Measurements from ENCODE around the gene ZFYVE19. TPM values are rescaled to one million over a fixed set of nuclear protein-coding genes. Genes with fewer than 3 reads are reported as not detected.
A peak's percentile ranks its signal among the peaks of the same experiment; 100 is the strongest.

ZFYVE19 gene
- total and polyA plus RNA-seq, 2 of the 13 experiments (the other 11 are each of a cell fraction or from before 2014, with no cell fraction given), result 23.3 to 44.0 TPM

DNA sequence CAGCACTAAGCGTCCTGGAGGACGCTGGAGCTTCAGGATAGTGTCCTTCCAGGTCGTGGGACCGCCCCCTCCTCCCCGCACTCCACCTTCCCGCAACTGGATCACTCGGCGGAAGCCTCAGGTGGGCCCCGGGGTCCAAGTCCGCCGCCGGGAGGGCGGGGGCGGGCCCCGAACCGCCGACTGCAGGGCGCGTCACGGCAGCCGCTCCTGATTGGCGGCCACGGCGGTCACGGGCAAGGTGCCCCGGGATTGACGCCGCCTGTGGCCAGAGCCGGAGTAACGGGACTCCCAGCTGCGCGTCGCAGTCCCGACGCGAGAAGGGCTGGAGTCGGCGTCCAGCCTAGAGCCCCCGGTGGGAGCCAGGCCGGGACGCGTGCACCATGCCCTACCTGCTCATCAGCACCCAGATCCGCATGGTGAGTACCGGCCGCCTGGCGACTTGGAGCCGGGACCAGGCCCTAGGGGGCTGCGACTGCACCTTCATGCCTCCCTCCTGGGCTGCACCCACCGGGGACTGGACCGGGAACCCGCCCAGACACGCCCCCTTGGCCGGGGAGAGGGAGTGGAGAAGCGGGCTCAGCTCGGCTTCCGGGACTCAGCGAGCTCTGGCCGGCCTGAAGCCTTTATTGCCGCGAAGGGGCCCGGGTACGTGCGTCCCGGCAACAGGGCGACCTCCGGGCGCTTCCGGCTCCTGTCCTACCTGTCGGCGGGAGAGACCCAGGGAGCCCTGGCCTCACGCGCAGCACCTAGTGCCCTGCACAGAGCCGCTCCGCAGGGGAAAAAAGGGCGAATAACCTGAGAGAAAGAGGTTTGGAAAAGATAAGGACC is 42.9 kb upstream of the ZFYVE19 start, which contains the start of gene GCHFR (continued):
- TF ChIP-seq, protein P1, sequence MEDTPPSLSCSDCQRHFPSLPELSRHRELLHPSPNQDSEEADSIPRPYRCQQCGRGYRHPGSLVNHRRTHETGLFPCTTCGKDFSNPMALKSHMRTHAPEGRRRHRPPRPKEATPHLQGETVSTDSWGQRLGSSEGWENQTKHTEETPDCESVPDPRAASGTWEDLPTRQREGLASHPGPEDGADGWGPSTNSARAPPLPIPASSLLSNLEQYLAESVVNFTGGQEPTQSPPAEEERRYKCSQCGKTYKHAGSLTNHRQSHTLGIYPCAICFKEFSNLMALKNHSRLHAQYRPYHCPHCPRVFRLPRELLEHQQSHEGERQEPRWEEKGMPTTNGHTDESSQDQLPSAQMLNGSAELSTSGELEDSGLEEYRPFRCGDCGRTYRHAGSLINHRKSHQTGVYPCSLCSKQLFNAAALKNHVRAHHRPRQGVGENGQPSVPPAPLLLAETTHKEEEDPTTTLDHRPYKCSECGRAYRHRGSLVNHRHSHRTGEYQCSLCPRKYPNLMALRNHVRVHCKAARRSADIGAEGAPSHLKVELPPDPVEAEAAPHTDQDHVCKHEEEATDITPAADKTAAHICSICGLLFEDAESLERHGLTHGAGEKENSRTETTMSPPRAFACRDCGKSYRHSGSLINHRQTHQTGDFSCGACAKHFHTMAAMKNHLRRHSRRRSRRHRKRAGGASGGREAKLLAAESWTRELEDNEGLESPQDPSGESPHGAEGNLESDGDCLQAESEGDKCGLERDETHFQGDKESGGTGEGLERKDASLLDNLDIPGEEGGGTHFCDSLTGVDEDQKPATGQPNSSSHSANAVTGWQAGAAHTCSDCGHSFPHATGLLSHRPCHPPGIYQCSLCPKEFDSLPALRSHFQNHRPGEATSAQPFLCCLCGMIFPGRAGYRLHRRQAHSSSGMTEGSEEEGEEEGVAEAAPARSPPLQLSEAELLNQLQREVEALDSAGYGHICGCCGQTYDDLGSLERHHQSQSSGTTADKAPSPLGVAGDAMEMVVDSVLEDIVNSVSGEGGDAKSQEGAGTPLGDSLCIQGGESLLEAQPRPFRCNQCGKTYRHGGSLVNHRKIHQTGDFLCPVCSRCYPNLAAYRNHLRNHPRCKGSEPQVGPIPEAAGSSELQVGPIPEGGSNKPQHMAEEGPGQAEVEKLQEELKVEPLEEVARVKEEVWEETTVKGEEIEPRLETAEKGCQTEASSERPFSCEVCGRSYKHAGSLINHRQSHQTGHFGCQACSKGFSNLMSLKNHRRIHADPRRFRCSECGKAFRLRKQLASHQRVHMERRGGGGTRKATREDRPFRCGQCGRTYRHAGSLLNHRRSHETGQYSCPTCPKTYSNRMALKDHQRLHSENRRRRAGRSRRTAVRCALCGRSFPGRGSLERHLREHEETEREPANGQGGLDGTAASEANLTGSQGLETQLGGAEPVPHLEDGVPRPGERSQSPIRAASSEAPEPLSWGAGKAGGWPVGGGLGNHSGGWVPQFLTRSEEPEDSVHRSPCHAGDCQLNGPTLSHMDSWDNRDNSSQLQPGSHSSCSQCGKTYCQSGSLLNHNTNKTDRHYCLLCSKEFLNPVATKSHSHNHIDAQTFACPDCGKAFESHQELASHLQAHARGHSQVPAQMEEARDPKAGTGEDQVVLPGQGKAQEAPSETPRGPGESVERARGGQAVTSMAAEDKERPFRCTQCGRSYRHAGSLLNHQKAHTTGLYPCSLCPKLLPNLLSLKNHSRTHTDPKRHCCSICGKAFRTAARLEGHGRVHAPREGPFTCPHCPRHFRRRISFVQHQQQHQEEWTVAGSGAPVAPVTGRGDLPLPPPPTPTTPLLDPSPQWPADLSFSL (CRISPR knock-in tag; IDR thresholded peaks at IDR 0.05), result no peak
- TF ChIP-seq HOXA9 (CRISPR knock-in tag; IDR thresholded peaks at IDR 0.05; ENCODE audit: borderline replicate concordance), result 0 out of 2 replicates have a peak, but pooled peaks have one; percentile 28
- peak; percentile 98 for TF ChIP-seq FOXC1 (CRISPR knock-in tag; IDR thresholded peaks at IDR 0.05; ENCODE audit: borderline replicate concordance)
- TF ChIP-seq MIXL1 (CRISPR knock-in tag; IDR thresholded peaks at IDR 0.05), result peak; percentile 12; the same call in 1 of the 2 replicates
- TF ChIP-seq ZNF749 (CRISPR knock-in tag; IDR thresholded peaks at IDR 0.05; ENCODE audit: borderline replicate concordance), result peak; percentile 81; the same call in 1 of the 2 replicates
- no peak for TF ChIP-seq NBN (conservative IDR thresholded peaks at IDR 0.05)
- TF ChIP-seq KAT7 (CRISPR knock-in tag; IDR thresholded peaks at IDR 0.05; ENCODE audit: borderline replicate concordance), result peak; percentile 41
- no peak for TF ChIP-seq ATAD3A (CRISPR knock-in tag; IDR thresholded peaks at IDR 0.05)
- TF ChIP-seq, protein P2, sequence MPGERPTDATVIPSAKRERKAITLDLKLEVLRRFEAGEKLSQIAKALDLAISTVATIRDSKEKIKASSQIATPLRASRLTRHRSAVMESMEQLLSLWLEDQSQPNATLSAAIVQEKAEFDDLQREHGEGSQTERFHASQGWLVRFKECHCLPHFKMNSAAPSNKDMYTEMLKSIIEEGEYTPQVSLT (CRISPR knock-in tag; IDR thresholded peaks at IDR 0.05; ENCODE audit: borderline replicate concordance, low read depth), result no peak; the same call in 1 of the 2 replicates
- no peak for TF ChIP-seq ZNF672 (CRISPR knock-in tag; IDR thresholded peaks at IDR 0.05)
- TF ChIP-seq ZBTB3 (CRISPR knock-in tag; IDR thresholded peaks at IDR 0.05; ENCODE audit: borderline replicate concordance, low read depth), result peak; percentile 56; the same call in 1 of the 2 replicates
- TF ChIP-seq, protein P3, sequence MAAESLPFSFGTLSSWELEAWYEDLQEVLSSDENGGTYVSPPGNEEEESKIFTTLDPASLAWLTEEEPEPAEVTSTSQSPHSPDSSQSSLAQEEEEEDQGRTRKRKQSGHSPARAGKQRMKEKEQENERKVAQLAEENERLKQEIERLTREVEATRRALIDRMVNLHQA (CRISPR knock-in tag; IDR thresholded peaks at IDR 0.05), result no peak
- TF ChIP-seq TGIF2 (CRISPR knock-in tag; IDR thresholded peaks at IDR 0.05), result no peak
- TF ChIP-seq ZNF816 (CRISPR knock-in tag; IDR thresholded peaks at IDR 0.05; ENCODE audit: borderline replicate concordance), result no peak
- TF ChIP-seq, protein P4, sequence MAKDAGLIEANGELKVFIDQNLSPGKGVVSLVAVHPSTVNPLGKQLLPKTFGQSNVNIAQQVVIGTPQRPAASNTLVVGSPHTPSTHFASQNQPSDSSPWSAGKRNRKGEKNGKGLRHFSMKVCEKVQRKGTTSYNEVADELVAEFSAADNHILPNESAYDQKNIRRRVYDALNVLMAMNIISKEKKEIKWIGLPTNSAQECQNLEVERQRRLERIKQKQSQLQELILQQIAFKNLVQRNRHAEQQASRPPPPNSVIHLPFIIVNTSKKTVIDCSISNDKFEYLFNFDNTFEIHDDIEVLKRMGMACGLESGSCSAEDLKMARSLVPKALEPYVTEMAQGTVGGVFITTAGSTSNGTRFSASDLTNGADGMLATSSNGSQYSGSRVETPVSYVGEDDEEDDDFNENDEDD (CRISPR knock-in tag; IDR thresholded peaks at IDR 0.05; ENCODE audit: borderline replicate concordance), result peak; percentile 71
- TF ChIP-seq SRY (CRISPR knock-in tag; IDR thresholded peaks at IDR 0.05), result peak; percentile 78; the same call in 1 of the 2 replicates
- peak; percentile 10 for TF ChIP-seq TAF15 (IDR thresholded peaks at IDR 0.05; ENCODE audit: low read depth, low read length, poor library complexity, severe bottlenecking)
- peak; percentile 85; the same call in 1 of the 2 replicates for TF ChIP-seq ZNF564 (CRISPR knock-in tag; IDR thresholded peaks at IDR 0.05)
- TF ChIP-seq, protein P5, sequence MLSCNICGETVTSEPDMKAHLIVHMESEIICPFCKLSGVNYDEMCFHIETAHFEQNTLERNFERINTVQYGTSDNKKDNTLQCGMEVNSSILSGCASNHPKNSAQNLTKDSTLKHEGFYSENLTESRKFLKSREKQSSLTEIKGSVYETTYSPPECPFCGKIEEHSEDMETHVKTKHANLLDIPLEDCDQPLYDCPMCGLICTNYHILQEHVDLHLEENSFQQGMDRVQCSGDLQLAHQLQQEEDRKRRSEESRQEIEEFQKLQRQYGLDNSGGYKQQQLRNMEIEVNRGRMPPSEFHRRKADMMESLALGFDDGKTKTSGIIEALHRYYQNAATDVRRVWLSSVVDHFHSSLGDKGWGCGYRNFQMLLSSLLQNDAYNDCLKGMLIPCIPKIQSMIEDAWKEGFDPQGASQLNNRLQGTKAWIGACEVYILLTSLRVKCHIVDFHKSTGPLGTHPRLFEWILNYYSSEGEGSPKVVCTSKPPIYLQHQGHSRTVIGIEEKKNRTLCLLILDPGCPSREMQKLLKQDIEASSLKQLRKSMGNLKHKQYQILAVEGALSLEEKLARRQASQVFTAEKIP (CRISPR knock-in tag; IDR thresholded peaks at IDR 0.05; ENCODE audit: borderline replicate concordance), result no peak

Data from HepG2 (cell line).